Mammary epithelial cell (primary cell): Measurements from ENCODE around the gene HSBP1L1.

Experiments used
- CTCF ChIP-seq, 2 donors: IDR thresholded peaks in 1 of 2; conservative IDR thresholded peaks in 1 of 2; 2 replicates each; pipeline ENCODE4 v1.5.1; 2011 to 2012; ENCODE audit warnings: inconsistent platforms in 2 of 2, low read length in 2 of 2, mild to moderate bottlenecking in 2 of 2, control low read depth in 1 of 2, low read depth in 1 of 2; ENCODE audit not compliant: insufficient read depth in 1 of 2; ENCODE audit errors: extremely low read depth in 1 of 2
- EZH2 ChIP-seq: IDR thresholded peaks from 2 replicates; pipeline ENCODE4 v1.6.1; 2012; ENCODE audit warnings: low read length, inconsistent platforms, borderline replicate concordance

GRCh38 chr18:79939096-79939495 lies 25.3 kb upstream of the HSBP1L1 start:
- TF ChIP-seq CTCF (conservative IDR thresholded peaks at IDR 0.05 in 1 of 2, IDR thresholded peaks at IDR 0.05 in 1 of 2; ENCODE audit: extremely low read depth in 1 of 2, insufficient read depth in 1 of 2, low read depth in 1 of 2, low read length in 2 of 2): no peak
- no peak for TF ChIP-seq EZH2
